COLO668 (cell line): ENCODE measurements around the gene COPB2.
"Not testable (repeated sequence)": the region's sequence is repeated elsewhere in the genome, so short reads cannot be mapped to it uniquely, and the experiment has no call there.

Source experiments
- DNase-seq: peaks from one replicate; lab custom pipeline; 2025; ENCODE audit not compliant: unreplicated experiment; lab: John Stamatoyannopoulos, UW

Gene COPB2

DNA sequence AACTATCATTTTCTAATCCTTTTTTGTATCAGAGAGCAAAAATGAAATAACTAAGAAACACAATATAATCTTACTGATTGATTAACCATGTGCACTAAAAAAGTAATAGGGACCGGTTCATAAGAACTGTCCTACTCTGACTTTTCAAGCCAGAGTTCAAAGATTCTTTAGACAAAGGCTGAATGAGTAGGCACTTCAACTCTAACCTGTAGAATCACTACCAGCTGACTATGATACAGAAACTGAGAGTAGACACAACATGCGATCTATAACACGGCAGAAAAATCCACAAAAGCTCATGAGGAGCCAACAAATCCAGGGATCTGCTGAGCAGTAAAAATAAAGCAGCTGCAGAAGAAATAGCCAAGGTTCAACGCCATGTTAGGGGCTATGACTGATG, 8.9 kb downstream of the COPB2 start:
- DNase-seq, result no peak

DNA sequence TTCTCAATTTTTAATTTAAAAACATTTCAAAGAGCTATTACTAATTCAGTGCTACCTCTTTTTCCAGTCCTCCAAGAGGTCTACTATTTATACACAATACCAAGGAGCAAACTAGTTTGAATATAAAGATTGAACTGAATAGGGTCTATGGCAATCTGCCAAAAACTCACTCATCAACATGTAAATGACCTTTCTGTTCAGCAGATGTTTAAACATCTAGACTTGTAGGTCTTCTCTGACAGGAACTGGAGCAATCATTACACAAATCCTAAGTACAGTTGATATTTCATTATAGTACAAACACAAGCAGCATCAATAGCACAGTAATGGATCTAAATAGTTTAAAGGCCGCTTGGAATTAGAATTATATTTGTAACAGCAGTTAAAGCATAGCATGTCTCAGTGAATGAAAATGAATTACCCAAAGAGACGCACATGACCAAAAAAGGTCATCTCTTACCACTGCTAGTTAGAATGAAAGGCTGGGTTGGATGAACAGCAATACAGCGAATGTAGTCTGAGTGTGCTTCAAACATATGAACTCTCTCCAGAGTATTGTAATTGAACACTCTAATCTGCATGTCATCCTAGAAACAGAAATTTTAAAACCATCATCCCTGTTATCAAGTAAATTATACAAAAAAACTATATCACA, 10.7 kb downstream of the COPB2 start:
- peak; percentile 6 for DNase-seq

DNA sequence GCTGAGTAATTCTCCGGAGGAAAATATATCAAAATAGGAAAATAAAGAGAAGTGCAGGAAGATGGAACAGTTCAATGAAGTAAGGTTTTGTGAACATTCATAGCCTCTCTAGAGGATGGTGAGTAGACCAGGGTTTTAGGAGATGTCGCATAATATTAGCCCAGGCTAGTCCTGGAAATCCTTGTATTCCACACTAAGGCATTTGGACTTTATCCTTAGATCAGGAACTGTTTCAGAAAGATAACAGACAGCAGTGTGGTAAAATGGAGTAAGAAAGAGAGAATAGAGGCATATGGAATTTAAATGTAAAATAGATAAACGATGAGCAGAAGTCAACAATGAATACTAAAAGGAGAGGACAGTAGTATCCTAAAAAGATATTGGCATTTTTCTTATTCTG, 12.1 kb downstream of the COPB2 start:
- no peak for DNase-seq

DNA sequence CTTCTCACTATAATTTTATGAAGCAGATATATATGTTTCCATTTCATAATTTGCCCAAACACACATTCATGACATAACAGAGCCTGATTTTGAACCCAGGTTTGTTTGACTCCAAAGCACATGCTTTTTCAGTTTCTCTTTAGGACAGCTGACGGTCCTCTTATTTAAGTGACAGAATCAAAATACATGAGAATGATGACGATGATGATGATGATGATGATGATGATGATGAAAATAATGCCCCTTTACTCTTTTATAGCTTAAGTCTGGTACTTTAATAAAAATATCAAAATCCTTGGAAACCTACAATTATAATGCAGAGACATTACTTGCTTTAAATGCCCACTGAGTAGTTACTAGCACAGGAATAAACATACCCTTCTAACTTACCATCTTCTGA, 15.3 kb downstream of the COPB2 start:
- no peak for DNase-seq

DNA sequence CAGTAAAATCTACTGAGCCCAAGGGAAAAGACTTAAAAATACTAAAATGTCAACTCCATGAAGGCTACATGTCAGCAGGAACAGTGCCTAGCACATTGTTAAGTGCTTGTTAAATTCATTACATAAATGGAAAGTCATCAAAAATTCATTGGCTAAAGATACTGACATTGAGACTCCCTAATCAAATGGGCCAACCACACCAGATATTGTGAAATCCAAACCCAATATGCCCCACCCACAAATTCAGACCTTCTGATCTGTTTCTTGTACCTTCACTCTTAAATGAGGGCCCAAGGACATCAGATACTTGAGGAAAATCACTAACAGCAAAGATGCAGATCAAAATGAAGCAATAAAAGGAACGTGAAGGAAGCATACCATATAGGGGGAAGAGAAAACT, 24.9 kb downstream of the COPB2 start:
- no peak for DNase-seq

DNA sequence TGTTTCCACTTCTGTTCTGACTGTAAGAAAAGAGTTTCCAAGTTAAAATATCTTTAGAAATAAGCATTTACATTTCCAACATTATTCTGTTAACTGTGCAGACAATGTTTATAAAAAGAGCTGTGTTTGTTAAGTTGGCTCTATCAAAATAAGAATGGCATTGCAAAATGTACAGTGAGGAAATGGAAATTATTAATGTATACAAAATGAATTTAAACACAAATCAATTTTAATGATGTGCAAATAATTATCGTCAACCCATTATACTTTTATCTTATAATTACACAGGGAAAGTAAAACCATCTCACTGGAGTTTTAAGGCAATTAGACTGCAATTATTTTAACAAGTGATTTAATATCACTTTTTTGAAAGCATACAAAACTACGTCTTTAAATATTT, 28.2 kb downstream of the COPB2 start:
- DNase-seq, result no peak

DNA sequence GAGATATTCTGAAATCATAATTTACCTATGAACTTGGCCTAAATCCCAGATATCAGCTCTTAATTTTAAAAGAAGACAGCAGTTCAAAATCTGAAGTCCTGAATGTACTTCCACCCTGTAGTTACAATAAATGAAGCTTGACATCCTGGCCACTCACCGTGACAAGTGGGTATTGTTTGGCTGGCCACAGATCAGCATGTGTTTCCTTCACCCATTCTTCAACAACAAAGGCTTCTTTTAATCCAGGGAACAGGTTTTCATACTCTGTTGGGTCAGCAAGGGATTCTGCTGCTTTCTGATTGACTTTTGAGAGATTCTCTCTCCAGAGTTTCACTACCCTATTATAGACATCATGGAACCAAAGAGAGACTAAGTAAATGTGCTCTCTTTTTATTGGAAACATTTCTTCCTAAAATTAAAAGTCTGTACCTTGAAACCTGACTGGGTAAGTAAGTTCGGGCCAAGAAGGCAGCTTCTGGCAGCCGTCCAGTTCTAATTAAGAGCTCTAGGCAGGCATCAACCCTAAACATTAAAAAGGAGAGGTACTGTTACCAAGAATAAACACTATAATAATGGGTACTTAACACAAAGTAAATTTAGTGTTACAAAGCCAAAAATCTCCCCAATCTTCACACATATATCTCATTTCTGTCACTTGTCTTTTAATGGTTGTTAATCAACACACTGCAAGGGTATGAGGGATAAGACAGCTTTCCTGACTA, 30.4 kb downstream of the COPB2 start:
- peak; percentile 1 for DNase-seq

DNA sequence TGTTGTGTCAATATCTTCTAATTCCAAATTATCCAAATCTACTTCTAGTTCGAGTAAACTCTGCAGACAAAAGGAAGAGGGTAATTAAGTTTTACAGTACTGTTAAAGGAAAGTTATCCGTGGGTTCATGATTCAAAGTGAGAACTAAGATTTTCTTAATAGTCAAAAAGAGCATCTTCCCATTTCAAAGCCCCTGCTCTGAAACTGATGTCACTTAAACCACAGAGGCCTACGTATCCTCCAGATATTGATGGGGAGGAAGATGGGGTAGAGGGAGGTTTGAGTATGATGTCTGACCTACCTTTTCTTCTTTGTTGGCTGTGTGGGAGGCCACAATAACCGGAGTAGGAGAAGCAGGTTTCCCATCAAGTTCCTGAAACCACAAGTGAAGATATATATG, 31.5 kb downstream of the COPB2 start:
- no peak for DNase-seq

DNA sequence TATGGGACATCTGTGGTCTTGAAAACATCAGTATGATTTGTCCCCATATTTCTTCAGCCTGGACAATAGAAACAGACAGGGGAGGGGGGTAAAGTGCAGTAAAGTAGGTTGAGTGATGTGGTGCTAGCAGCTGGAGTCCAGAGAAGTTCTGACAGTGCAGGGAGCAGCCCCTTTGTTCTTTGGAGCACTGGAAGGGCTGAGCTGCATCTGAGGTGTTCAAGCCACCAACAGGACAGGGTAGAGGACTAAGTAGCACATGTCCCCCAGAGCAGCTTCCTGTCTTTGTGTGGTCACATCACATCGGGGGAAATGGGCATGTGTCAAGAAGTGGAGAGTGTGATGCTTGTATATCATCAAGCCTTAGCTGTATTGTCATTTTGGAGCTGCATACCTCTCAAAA, 33.6 kb downstream of the COPB2 start:
- DNase-seq, result no peak

DNA sequence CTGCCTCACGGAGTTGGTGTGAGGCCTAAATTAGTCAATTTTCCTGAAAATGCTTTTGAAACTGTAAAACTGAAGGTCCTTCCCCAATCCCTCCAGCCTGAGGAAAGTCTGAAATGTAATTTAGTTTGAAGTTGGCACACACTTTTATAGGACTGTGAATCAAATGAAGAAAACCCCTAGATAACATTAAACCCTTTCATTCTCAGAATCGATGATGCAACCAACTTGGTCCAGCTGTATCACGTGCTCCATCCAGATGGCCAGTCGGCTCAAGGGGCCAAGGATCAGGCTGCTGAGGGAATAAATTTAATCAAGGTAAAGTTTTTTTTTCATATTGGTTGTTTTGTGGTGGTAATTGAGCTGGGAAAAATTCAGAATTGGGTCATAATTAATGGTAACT, 34.0 kb downstream of the COPB2 start:
- no peak for DNase-seq

DNA sequence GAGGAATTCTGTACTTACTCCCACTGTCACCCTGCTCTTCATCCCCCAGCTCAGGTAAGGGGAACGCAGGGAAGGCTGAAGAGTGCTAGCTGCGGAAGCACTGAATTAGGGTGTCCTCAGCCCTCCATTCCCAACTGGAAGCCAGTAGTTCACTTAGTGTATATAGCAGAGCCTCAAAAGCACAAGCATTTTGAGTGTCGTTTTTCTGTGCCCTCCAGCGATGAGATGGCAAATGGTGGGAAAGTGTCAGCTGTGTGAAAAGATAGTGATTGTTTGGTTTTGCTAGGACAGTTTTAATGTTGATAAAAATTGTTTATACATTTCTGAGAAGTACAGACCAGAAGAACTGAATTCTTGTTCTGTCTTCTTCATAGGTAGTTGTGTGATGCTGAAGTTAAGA, 34.8 kb downstream of the COPB2 start:
- DNase-seq, result no peak

DNA sequence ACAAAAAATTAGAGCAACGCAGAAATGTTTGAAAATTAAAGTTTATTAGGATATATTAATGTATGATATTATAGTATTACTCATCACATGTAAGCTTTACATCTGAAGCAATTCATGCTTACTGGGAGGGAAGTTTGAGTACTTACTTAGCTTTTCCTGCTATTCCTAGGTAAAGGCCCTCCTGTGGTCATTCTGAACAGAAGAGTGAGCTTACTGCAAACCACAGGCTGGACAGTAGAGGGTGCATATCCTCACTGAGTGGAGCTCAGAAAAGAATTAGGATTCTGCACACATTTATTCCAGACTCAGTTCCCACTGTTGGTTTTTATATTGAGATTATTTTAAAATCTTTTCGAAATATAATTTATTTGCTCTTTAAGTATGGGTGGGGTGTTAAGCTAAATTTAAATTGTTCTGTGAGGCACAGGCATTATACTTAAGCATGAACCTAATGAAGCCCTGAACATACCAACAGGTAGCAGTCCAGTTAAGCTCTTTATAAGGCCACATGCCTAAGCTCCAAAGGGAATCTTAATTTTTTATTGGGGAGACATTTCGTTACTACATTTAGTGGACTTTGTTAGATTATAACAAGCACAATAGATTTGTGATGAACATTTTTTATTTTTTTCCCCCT, 35.4 kb downstream of the COPB2 start:
- peak; percentile 5 for DNase-seq

DNA sequence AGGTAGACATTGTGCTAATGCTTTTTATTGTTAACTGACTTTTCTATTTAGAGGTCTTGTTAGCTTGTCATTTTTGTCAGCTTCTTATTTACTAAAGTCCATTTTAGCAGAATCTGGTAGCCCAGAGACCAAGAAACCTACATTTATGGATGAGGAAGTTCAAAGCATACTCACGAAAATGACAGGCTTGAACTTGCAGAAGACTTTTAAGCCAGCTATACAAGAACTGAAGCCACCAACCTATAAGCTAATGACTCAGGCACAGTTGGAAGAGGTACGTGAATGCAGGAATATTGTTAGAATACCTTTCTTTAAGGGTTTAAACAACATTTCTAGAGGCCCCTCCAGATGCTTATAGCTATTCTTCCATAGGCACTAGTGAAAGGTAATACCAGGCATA, 42.7 kb downstream of the COPB2 start:
- DNase-seq, result no peak

DNA sequence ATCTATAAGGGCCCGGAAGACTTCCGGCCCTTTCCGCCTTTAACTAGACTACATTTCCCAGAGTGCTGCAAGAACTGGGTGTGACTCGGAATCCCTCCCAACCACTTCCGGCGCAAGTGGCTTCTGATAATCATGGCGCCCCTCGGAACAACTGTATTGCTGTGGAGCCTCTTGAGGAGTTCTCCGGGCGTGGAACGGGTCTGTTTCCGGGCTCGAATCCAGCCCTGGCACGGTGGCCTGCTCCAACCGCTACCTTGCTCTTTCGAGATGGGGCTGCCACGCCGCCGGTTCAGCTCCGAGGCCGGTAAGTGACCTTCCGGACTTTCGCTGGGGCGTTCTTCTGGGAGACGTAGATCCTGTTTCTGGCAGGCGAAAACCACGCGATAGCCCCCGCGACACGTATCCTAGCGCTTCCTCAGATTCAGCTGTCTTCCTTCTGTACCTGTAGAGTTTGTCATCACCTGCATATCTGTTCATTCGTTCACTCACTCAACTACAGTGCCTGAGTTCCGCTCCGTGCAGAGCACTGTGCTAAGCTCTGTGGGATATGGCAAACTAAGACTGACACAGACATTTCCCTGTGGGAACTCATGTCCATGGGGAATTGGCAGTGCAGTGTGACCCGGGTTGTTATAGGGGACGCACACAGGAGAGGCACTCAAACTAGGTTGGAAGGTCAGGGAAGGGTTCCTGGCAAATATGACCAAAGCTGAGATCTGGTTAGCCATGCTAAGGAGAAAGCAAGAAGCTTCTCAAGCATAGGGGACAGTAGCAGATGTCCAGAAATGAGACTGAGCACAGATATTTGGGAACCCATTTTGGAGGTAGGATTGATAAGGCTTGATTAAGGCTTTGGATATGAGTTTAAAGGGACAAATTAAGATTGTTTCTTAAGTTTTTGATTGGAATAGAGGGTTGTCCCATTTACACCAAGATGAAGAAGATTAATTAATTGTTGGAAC, 45.3 kb downstream of the COPB2 start, which contains the start of gene MRPS22:
TSS of gene MRPS22 (plus strand) at position 126 of the 962 bp plus-strand sequence. CDS start at position 133, 7 bp downstream.
- DNase-seq, result peak; percentile 68

DNA sequence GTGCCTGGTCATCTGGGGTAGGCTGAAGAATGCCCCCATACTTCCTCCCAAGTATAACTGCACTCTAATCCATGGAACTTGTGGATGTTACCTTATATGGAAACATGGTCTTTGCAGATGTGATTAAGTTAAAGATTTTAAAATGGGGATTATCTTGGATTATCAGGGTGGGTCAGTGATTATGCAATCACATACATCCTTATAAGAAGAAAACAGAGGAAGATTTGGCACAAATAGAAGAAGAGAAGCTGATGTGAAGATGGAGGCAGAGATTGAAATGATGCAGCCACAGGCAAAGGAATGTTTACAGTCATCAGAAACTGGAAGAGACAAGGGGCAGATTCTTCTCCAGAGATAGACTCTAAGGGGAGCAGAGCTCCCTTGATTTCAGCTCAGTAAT, 47.4 kb downstream of the COPB2 start:
- no peak for DNase-seq

DNA sequence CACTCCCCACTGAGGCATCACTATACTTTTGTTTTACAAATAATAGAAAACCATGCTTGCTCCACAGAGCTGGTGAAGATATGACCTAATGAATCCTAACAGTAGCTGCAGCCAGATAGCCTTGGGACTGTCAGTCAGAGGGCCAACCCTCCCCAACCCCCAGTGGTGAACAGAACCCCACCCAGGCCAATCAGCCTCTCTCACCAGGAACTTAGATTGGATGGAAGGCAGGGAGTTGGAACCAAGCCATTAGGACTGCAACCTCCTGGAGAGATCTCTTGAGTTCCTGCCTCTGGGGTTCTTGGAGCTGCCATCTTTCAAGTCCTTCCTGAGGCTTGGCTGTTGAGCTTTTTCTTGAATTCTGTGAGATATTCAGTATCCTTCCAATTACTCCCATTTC, 48.7 kb downstream of the COPB2 start:
- DNase-seq, result no peak

DNA sequence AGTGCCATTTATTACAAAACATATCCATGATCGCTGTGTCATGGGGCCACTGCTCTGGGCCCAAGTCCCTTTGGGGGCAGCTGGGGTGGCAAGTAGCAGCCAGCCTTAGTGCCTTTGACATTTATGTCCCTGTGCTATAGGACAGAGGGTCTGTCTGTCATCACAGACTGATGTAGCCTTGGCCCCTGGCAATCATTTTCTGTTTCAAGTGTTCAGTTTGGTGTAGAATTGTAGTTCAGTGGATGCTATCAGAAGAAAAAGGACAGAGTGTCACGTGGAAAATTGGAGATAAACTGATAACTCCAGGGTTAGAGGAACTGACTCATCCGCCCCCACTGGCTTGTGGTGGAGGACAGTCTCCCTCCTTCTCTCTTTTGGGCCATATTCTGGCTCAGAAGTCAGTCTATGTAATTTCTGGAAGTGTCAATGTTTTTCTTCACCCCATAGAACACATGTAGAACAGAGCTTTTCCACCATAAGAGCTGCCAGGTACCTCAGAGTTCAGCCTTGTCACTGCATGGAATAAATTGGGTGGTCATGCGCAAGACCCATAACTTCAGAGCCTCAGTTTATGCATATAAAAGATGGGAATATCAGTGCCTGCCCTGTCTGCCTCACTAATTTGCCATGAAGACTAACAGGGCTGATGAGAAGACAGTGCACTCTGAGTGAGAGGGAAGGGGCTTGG, 50.1 kb downstream of the COPB2 start:
- DNase-seq, result no peak

DNA sequence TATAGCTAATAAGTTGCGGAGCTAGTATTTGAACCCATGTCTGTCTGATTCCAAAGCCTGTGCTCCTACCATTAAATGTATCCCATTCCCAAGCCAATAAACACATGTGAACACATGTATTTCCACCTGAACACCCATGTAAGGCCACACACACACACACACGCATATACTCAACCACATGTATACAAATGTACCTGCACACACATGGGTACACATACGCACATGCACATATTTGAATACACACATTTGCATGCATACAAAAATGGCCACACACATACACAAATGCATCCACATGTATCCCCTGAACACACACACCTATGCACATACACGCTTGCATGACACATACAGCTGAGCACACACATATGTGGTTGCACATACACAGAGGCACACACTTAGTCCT, 51.0 kb downstream of the COPB2 start:
- DNase-seq, result no peak

DNA sequence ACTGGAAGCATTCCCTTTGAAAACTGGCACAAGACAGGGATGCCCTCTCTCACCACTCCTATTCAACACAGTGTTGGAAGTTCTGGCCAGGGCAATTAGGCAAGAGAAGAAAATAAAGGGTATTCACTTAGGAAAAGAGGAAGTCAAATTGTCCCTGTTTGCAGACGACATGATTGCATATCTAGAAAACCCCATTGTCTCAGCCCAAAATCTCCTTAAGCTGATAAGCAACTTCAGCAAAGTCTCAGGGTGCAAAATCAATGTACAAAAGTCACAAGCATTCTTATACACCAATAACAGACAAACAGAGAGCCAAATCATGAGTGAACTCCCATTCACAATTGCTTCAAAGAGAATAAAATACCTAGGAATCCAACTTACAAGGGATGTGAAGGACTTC, 54.8 kb downstream of the COPB2 start:
- DNase-seq, result not testable (repeated sequence)

DNA sequence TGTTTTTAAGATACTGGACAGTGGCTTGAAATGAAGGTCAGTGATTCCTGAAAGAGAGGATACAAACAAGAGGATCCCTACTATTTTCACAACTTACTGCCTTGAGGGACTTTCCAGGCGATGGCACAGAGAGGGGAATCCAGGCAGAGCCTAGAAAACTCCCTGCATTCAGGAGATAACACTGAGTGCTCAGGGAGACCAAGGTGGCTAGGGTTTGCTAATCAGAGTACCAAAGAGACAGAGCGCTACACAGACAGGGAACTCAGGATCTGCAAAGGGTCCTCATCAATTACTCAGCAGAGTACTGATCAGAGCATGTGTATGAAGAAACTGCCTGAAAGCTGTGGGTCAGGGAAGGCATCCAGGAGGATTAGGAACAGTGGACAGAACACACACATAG, 57.4 kb downstream of the COPB2 start:
- no peak for DNase-seq
